Measurements from ENCODE around the gene PBX3.

PBX3 gene

DNA sequence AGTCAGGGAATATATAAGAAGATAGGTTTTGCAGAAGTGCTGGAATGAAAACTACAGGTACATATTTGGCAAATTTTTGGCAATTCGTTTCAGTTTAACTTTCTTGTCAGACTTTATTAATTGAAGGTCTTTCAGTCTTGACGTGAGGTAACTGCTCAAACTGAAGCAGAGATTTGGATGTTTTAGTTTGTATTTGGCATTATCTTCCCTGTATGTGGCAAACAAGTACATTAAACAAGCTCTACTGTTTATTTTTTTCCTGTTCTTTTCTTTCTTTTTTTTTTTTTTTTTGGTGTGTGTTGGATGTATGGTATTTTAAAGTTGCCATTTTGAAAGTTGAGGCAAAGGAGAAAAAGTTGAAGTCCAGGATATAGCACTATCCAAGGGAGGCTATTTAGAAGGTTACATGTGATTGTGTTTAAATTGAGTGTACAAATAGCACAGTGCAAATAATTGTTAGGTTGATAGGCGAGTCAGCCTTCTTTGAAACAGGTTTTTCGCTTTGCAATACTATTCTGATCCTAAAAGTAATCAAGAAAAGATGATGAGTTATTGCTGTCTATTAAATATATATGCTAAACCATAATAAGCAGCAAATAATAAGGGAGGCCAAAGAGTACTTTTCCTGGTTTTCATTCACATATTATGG is 2.2 kb downstream of the PBX3 start:
- H3K36me3 ChIP-seq (ENCODE audit: control insufficient read depth, low read length), result peaks cover 47% of the 10 kb centered on the region
- H3F3A ChIP-seq (ENCODE audit: control insufficient read depth, insufficient read depth), result peaks cover 17% of the 10 kb centered on the region; the same call in 1 of the 2 replicates
- peaks cover 7% of the 10 kb centered on the region for H3K27me3 ChIP-seq (ENCODE audit: control insufficient read depth, low read length)
- H4K20me1 ChIP-seq (ENCODE audit: control insufficient read depth, insufficient read depth, low read depth, low read length), result 0 out of 2 replicates have a peak, but pooled peaks cover 11% of the 10 kb centered on the region
- H3K4me1 ChIP-seq (ENCODE audit: control insufficient read depth, low read length), result peaks cover 49% of the 10 kb centered on the region
- H3K79me2 ChIP-seq (ENCODE audit: control insufficient read depth, low read length), result peaks cover 36% of the 10 kb centered on the region
- peak overlapping the region; percentile 77 for H3K4me3 ChIP-seq (ENCODE audit: low read length)
- H3K9me2 ChIP-seq (replicated peaks; ENCODE audit: control insufficient read depth, low read length), result no peaks in the 10 kb centered on the region
- TF ChIP-seq, protein P1, sequence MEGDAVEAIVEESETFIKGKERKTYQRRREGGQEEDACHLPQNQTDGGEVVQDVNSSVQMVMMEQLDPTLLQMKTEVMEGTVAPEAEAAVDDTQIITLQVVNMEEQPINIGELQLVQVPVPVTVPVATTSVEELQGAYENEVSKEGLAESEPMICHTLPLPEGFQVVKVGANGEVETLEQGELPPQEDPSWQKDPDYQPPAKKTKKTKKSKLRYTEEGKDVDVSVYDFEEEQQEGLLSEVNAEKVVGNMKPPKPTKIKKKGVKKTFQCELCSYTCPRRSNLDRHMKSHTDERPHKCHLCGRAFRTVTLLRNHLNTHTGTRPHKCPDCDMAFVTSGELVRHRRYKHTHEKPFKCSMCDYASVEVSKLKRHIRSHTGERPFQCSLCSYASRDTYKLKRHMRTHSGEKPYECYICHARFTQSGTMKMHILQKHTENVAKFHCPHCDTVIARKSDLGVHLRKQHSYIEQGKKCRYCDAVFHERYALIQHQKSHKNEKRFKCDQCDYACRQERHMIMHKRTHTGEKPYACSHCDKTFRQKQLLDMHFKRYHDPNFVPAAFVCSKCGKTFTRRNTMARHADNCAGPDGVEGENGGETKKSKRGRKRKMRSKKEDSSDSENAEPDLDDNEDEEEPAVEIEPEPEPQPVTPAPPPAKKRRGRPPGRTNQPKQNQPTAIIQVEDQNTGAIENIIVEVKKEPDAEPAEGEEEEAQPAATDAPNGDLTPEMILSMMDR (IDR thresholded peaks at IDR 0.05; ENCODE audit: low read depth, low read length, poor library complexity, severe bottlenecking), result no peak
- no peak for TF ChIP-seq EZH2phosphoT487 (IDR thresholded peaks at IDR 0.05; ENCODE audit: borderline replicate concordance, low read length)
- H3K9me3 ChIP-seq (ENCODE audit: control insufficient read depth, insufficient read depth, low read length), result no peaks in the 10 kb centered on the region
- H3K27ac ChIP-seq (ENCODE audit: low read depth, low read length), result no peak overlapping the region
- peak overlapping the region; percentile 66 for H3K4me2 ChIP-seq (ENCODE audit: low read length)

DNA sequence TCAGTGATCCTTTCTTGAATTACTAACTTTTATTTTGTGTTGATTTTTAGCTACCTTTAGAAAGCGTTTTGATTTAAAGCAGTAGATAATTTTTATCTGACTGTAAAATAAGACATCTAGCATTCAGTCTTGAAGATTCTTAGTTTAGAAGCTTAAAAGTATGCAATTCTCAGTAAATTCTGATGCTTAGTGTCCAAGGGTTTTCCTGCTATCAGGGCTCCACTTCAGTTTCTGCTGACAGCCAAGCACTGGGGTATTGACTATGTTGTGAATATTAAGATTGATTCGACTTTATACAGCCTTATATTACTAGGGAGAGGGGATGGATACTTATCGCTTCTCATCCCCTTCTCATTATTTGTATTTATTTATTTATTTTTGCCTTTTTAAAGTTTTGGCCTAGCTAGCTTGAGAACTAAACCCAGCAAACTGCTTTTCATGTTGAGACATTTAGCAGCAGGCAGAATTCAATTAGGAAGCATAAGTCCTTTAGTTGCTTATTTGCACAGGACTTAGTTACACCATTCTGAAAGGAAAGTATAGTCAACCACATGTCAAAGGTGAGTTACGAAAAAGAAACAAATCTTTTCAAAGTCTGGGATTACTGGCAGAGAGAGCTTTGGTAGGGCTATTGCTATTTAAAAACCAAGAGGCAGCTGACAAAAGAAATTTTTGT is 2.9 kb downstream of the PBX3 start:
- Histone ChIP-seq H3K79me2 (ENCODE audit: control insufficient read depth, low read length) (peaks cover 36% of the 10 kb centered on the region), H3K9me2 (replicated peaks; ENCODE audit: control insufficient read depth, low read length) (no peaks in the 10 kb centered on the region), H3K9me3 (ENCODE audit: control insufficient read depth, insufficient read depth, low read length) (no peaks in the 10 kb centered on the region), H3F3A (ENCODE audit: control insufficient read depth, insufficient read depth) (peaks cover 17% of the 10 kb centered on the region; the same call in 1 of the 2 replicates), H4K20me1 (ENCODE audit: control insufficient read depth, insufficient read depth, low read depth, low read length) (0 out of 2 replicates have a peak, but pooled peaks cover 11% of the 10 kb centered on the region), H3K4me1 (ENCODE audit: control insufficient read depth, low read length) (peaks cover 48% of the 10 kb centered on the region), H3K4me3 (ENCODE audit: low read length) (peak overlapping the region; percentile 77; the same call in 1 of the 2 replicates), H3K4me2 (ENCODE audit: low read length) (peak overlapping the region; percentile 66), H3K36me3 (ENCODE audit: control insufficient read depth, low read length) (peaks cover 47% of the 10 kb centered on the region), H3K27ac (ENCODE audit: low read depth, low read length) (no peak overlapping the region), H3K27me3 (ENCODE audit: control insufficient read depth, low read length) (peaks cover 5% of the 10 kb centered on the region)
- TF ChIP-seq, protein P1 (IDR thresholded peaks at IDR 0.05; ENCODE audit: low read depth, low read length, poor library complexity, severe bottlenecking), result no peak
- TF ChIP-seq EZH2phosphoT487 (IDR thresholded peaks at IDR 0.05; ENCODE audit: borderline replicate concordance, low read length), result no peak

DNA sequence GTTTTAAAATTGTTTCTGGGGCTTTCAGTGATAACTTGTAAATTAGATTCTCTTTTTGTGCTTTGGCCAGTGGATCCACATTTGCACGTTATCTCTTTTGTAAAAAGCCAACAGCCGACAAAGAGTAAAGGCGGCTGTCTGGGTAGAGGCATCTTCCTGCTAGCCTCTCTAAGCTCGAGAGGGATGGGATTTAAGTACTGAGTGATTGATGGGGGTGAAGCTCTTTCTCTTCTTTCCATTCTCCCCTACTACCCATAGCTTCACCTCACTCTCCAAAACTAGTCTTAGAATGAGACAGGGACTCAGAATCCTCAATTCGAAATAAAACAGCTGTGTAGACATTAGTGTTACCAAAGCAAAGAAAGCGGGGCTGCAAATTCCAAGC is 3.4 kb downstream of the PBX3 start:
- no peak overlapping the region for H3K27ac ChIP-seq (ENCODE audit: low read depth, low read length)
- H3K9me2 ChIP-seq (replicated peaks; ENCODE audit: control insufficient read depth, low read length), result no peaks in the 10 kb centered on the region
- H3K9me3 ChIP-seq (ENCODE audit: control insufficient read depth, insufficient read depth, low read length), result no peaks in the 10 kb centered on the region
- no peaks in the 10 kb centered on the region for H3K27me3 ChIP-seq (ENCODE audit: control insufficient read depth, low read length)
- 0 out of 2 replicates have a peak, but pooled peaks cover 11% of the 10 kb centered on the region for H4K20me1 ChIP-seq (ENCODE audit: control insufficient read depth, insufficient read depth, low read depth, low read length)
- no peak overlapping the region for H3K4me3 ChIP-seq (ENCODE audit: low read length)
- H3K4me1 ChIP-seq (ENCODE audit: control insufficient read depth, low read length), result peaks cover 46% of the 10 kb centered on the region
- H3K79me2 ChIP-seq (ENCODE audit: control insufficient read depth, low read length), result peaks cover 39% of the 10 kb centered on the region
- TF ChIP-seq, protein P1 (IDR thresholded peaks at IDR 0.05; ENCODE audit: low read depth, low read length, poor library complexity, severe bottlenecking), result no peak
- TF ChIP-seq EZH2phosphoT487 (IDR thresholded peaks at IDR 0.05; ENCODE audit: borderline replicate concordance, low read length), result no peak
- peaks cover 13% of the 10 kb centered on the region; the same call in 1 of the 2 replicates for H3F3A ChIP-seq (ENCODE audit: control insufficient read depth, insufficient read depth)
- no peak overlapping the region for H3K4me2 ChIP-seq (ENCODE audit: low read length)
- peaks cover 47% of the 10 kb centered on the region for H3K36me3 ChIP-seq (ENCODE audit: control insufficient read depth, low read length)
